Measurements from ENCODE around the gene NKIRAS2.

DNA sequence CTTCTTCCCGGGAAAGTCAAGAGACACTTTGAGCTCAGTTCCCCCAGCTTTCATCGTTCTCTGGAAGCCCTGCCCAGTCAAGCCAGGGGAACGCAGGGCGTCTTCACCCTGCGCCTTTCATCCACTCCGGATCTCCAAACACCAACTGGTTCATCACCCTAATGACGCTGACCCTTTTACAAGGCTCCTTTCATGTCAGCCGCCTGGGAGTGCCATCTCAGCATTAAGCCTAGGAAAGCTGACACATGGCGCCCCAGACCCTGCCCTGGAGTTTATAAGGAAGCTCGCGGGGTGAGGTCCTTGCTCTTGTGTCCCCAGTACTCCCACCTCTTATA lies 2.1 kb upstream of the NKIRAS2 start:
- TF ChIP-seq, protein P1, sequence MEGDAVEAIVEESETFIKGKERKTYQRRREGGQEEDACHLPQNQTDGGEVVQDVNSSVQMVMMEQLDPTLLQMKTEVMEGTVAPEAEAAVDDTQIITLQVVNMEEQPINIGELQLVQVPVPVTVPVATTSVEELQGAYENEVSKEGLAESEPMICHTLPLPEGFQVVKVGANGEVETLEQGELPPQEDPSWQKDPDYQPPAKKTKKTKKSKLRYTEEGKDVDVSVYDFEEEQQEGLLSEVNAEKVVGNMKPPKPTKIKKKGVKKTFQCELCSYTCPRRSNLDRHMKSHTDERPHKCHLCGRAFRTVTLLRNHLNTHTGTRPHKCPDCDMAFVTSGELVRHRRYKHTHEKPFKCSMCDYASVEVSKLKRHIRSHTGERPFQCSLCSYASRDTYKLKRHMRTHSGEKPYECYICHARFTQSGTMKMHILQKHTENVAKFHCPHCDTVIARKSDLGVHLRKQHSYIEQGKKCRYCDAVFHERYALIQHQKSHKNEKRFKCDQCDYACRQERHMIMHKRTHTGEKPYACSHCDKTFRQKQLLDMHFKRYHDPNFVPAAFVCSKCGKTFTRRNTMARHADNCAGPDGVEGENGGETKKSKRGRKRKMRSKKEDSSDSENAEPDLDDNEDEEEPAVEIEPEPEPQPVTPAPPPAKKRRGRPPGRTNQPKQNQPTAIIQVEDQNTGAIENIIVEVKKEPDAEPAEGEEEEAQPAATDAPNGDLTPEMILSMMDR (IDR thresholded peaks at IDR 0.05) = no peak
- no peak for TF ChIP-seq POLR2A (IDR thresholded peaks at IDR 0.05)

Measured in esophagus squamous epithelium (tissue), 4 donors.